Measurements from ENCODE around the gene CDCP2. TPM values are rescaled to one million over a fixed set of nuclear protein-coding genes. Genes with fewer than 3 reads are reported as not detected.

CDCP2 gene
- total and polyA plus RNA-seq, 2 experiments from 2014 or later: not detected

GRCh38 chr1:54171016-54171415, 18.2 kb upstream of the CDCP2 start:
- no peaks in the 10 kb centered on the region for H3K36me3 ChIP-seq (ENCODE audit: insufficient read depth)
- H3K27me3 Mint-ChIP-seq (ENCODE audit: insufficient read depth, low read depth, poor library complexity): peaks cover 4% of the 10 kb centered on the region
- H3K9me3 Mint-ChIP-seq: no peaks in the 10 kb centered on the region
- peaks cover 4% of the 10 kb centered on the region; the same call in 1 of the 3 replicates for H3K4me1 Mint-ChIP-seq
- H3F3A ChIP-seq (replicated peaks; ENCODE audit: low read depth): no peaks in the 10 kb centered on the region
- no peak overlapping the region for H2AFZ ChIP-seq
- DNase-seq (ENCODE audit: low spot score) (no peak), ATAC-seq (no peak)
- no peaks in the 10 kb centered on the region for H3K4me1 ChIP-seq (ENCODE audit: insufficient read depth)
- H3K36me3 Mint-ChIP-seq (ENCODE audit: low read depth): no peaks in the 10 kb centered on the region
- no peak overlapping the region for H3K4me2 ChIP-seq
- TF ChIP-seq CREB1 (CRISPR knock-in tag; IDR thresholded peaks at IDR 0.05; ENCODE audit: low read depth) (no peak), ZNF331 (CRISPR knock-in tag; IDR thresholded peaks at IDR 0.05; ENCODE audit: low read depth) (no peak), ZNF114 (CRISPR knock-in tag; IDR thresholded peaks at IDR 0.05) (no peak), EZH2phosphoT487 (IDR thresholded peaks at IDR 0.05; ENCODE audit: unreplicated experiment) (no peak), EZH2 (IDR thresholded peaks at IDR 0.05; ENCODE audit: low read depth, unreplicated experiment) (no peak), NANOG (IDR thresholded peaks at IDR 0.05; ENCODE audit: borderline replicate concordance) (no peak), REST (IDR thresholded peaks at IDR 0.05; ENCODE audit: unreplicated experiment) (no peak), CTCF (conservative IDR thresholded peaks at IDR 0.05; ENCODE audit: low read depth in 2 of 2) (no peak), ZNF462 (CRISPR knock-in tag; IDR thresholded peaks at IDR 0.05) (no peak), JUNB (IDR thresholded peaks at IDR 0.05; ENCODE audit: unreplicated experiment) (no peak)
- no peaks in the 10 kb centered on the region for H3K9me2 ChIP-seq (ENCODE audit: insufficient read depth)
- no peak overlapping the region for H3K4me3 ChIP-seq
- H3K27me3 ChIP-seq (ENCODE audit: insufficient read depth): no peaks in the 10 kb centered on the region
- no peak overlapping the region for H3K27ac Mint-ChIP-seq
- H3K27ac ChIP-seq (ENCODE audit: low read depth): no peak overlapping the region
- H3K79me2 ChIP-seq (replicated peaks; ENCODE audit: insufficient read depth): no peaks in the 10 kb centered on the region
- H4K20me1 ChIP-seq (replicated peaks; ENCODE audit: insufficient read depth): no peaks in the 10 kb centered on the region
- no peak overlapping the region for H3K4me3 Mint-ChIP-seq

All from GM23338 (cell line).